ENCODE measurements around the gene FKBP1B.

FKBP1B gene

DNA sequence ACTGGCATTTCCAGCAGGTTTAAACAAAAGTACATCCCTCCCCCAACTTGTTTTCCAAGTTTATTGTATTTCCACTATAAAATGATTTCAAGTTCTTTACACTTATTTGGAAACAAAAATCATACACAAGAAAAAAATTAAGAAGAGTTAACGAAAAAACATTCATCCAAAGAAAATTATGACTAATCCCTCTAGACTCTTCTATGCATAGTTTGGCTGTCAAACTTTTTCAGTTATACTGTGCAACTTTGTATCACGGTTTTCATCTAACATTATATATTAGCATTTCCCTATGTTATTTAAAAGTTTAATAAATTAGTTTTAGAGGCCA is 3.0 kb upstream of the FKBP1B start:
- TF ChIP-seq, protein P1, sequence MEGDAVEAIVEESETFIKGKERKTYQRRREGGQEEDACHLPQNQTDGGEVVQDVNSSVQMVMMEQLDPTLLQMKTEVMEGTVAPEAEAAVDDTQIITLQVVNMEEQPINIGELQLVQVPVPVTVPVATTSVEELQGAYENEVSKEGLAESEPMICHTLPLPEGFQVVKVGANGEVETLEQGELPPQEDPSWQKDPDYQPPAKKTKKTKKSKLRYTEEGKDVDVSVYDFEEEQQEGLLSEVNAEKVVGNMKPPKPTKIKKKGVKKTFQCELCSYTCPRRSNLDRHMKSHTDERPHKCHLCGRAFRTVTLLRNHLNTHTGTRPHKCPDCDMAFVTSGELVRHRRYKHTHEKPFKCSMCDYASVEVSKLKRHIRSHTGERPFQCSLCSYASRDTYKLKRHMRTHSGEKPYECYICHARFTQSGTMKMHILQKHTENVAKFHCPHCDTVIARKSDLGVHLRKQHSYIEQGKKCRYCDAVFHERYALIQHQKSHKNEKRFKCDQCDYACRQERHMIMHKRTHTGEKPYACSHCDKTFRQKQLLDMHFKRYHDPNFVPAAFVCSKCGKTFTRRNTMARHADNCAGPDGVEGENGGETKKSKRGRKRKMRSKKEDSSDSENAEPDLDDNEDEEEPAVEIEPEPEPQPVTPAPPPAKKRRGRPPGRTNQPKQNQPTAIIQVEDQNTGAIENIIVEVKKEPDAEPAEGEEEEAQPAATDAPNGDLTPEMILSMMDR (conservative IDR thresholded peaks at IDR 0.05; ENCODE audit: low read length) = no peak
- H3K4me3 ChIP-seq (ENCODE audit: low read length) = peak overlapping the region; percentile 82
- peak; percentile 8 for DNase-seq (ENCODE audit: low read depth)

DNA sequence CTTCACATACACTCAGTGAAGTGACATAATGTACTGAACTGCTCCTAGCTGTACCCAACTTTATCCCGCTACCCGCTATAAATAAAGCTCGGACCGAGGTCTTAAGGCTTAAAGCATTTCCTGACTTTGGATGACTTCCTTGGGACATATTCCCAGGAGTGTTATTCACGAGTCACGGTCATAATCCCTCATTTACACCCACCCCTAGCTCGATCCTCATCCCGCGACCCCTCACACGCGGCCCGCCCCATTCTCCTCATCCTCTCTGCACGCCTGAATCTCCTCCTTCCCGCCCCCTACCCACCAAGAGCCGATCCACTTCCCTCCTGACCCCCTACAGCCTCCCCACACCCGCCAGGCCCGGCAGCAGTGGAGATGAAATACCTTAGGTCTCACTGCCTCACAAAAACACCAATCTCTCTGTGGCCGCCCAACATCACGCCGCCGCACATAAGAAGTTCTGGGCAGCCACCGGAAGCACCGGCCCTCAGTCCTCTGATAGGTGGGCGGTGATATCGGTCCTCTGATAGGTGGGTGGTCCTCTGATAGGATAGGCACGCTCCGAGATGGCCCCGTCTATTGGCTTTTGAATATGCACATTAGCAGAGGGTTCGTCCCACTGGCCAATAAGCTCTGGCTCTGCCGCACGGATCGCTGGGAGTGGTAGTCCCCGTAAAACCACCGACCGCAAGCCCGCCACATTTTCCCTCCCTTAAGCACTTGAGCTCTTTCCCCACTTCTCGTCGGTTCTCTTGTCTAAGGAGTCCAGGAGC is 2.4 kb upstream of the FKBP1B start, which contains the start of gene WDCP:
Gene WDCP, minus strand, starts transcription at position 462 of the 773 bp plus-strand sequence. CDS start 7,897 bp downstream, outside the sequence.
- DNase-seq (ENCODE audit: low read depth) = peak; percentile 98
- TF ChIP-seq, protein P1 (conservative IDR thresholded peaks at IDR 0.05; ENCODE audit: low read length) = no peak
- H3K4me3 ChIP-seq (ENCODE audit: low read length) = peak within 1 kb of the TSS; percentile 82

DNA sequence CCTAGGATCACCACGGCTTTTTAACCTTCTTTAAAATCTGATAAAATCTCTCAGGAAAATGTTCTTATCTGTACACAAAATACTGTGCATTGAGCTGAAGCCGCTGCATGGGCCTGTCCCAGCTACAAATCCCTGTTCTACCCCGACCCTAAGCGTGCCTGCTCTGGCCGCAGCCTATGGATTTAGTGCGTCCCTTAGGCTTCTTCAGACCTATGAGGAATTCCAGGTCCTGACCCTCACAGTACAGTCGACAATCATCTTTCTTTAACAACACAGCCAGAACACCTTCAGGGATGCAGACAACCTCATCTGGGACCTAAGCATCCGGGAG is 1.9 kb upstream of the FKBP1B start:
- TF ChIP-seq, protein P1 (conservative IDR thresholded peaks at IDR 0.05; ENCODE audit: low read length) = no peak
- 0 out of 2 replicates have a peak overlapping the region, but pooled peaks have one; percentile 1 for H3K4me3 ChIP-seq (ENCODE audit: low read length)
- DNase-seq (ENCODE audit: low read depth) = no peak

DNA sequence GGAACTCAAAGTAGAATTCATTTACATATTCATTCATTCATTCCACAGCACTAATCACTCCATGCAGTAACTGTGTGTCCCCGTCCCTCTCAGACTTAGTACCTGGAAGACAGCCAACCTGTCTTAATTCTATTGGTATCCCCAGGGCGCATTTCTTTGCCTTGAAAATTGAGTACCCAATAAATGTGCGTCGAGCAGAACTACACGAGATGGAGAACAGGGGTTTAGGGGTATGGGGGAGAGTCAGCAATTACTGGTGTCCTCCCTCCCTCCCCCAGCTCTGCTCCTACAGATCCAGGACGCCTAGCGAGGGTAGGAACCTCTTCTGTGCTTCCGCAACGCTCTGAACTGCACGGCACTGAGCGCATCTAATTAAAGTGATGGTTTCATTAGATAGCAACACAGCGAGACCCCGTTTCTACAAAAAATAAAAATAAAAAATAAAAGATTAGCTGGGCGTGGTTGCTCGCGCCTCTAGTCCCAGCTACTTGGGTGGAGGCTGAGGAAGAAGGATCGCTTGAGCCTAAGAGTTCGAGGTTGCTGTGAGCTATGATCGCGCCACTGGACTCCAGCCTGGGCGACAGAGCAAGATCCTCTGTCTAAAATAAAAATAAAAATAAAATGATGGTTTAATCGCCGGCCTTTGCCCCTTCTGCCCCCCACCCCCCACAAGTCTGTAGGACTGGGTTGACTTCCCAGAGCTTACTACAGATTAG is 614 bp upstream of the FKBP1B start:
- TF ChIP-seq, protein P1 (conservative IDR thresholded peaks at IDR 0.05; ENCODE audit: low read length) = no peak
- H3K4me3 ChIP-seq (ENCODE audit: low read length) = peak overlapping the region; percentile 64
- no peak for DNase-seq (ENCODE audit: low read depth)

DNA sequence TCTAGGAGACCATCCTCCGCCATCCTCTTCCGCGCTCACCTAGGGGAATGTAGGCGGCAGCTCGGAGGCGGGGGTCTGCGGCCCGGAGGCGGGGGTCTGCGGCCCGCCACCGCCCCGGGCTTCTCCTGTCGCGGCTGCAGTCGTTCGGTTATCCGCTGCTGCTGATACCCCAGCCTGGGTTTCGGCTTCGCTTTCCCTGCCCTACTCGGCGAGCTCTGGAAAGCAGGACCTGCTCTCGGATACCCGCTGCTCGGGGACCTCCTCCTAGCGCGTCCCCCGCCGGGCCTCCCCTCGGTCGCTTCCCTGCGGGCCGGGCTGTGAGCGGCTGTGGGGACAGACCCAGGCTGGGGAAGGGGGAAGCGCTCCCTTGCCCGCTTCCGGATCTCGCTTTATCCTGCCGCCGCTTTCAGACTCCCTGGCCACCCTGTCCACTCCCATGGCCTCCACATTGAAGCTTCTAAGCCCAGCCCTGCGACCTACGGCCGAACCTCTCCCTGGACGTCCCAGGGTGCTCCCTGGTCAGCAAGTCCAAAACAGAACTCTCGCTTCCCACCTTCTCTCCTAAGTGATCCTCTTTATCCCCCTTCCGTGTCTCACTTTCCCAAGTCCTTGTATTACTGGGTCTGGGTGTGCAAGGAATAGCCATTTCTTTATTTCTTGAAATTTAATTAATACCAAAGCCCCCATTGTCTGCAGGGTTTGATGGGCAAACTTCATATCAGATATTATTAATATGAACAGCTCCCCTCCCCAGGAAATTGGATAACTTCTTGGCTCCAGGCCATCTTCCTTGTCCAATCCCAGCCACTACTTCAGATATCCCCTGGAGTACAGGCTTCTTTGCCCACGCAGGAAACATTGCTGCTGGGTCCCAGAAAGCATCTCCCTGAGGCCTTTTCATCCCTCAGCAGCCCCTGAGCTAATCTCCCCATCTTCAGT is 769 bp downstream of the FKBP1B start:
- TF ChIP-seq, protein P1 (conservative IDR thresholded peaks at IDR 0.05; ENCODE audit: low read length) = no peak
- DNase-seq (ENCODE audit: low read depth) = peak; percentile 3
- peak overlapping the region; percentile 64 for H3K4me3 ChIP-seq (ENCODE audit: low read length)

DNA sequence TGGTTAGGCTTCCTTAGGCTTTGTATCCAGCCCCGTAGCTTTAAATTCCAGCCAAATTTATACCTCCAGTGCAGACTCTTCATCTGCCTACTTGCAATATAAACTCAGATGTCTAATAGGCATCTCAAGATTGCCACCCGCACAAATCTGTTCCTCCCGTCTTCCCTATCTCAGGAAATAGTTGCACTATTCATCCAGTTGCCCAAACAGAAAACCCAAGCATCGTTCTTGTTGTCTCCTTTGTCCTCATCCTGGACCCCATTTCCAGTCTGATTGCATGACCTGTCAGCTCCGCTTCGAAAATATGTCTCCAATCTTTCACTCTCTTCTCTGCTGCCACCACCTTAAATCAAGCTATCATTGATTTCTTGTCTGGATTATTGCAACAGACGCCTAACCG is 2.3 kb downstream of the FKBP1B start:
- TF ChIP-seq, protein P1 (conservative IDR thresholded peaks at IDR 0.05; ENCODE audit: low read length) = no peak
- no peak overlapping the region for H3K4me3 ChIP-seq (ENCODE audit: low read length)
- no peak for DNase-seq (ENCODE audit: low read depth)

Data from AG10803 (cell line).